HEK293 (cell line): ENCODE measurements around the gene SART1.

Experiments
- CTCF ChIA-PET: fragments of 350-600 bp; formaldehyde crosslinking; extraction: SDS; loops from one replicate; lab custom pipeline; 2021; ENCODE audit warnings: antibody characterized with exemption; lab: Yijun Ruan, JAX
- POLR2A ChIA-PET: fragments of 300-600 bp; formaldehyde crosslinking; extraction: SDS; loops from one replicate; lab custom pipeline; 2020; ENCODE audit warnings: antibody characterized with exemption, inconsistent platforms; lab: Yijun Ruan, JAX
- H3K27ac ChIP-seq: fragments of 200-500 bp; sonication (Bioruptor generic); 2 replicates; pipeline ENCODE4 v1.5.1; 2014; ENCODE audit warnings: low read depth, low read length, control low read depth, inconsistent platforms; ENCODE audit errors: extremely low read depth
- H3K36me3 ChIP-seq, 2 experiments: fragments of 200-500 bp in 1 of 2; sonication (Bioruptor generic) in 1 of 2; 1 replicate in 1 of 2; 2 replicates in 1 of 2; pipeline ENCODE4 v1.5.1; 2014 to 2017; ENCODE audit warnings: inconsistent platforms in 2 of 2, low read length in 2 of 2; ENCODE audit not compliant: control insufficient read depth in 2 of 2, insufficient read depth in 1 of 2
- H3K4me1 ChIP-seq: fragments of 200-500 bp; sonication (Bioruptor generic); 2 replicates; pipeline ENCODE4 v1.5.1; 2014; ENCODE audit warnings: mild to moderate bottlenecking, low read length, inconsistent platforms; ENCODE audit not compliant: control insufficient read depth, insufficient read depth
- H3K4me3 ChIP-seq: 2 replicates; pipeline ENCODE4 v1.5.1; 2011; ENCODE audit warnings: low read depth, mild to moderate bottlenecking, control low read depth, low read length, moderate library complexity
- H3K9me3 ChIP-seq: fragments of 200-500 bp; sonication (Bioruptor generic); 2 replicates; pipeline ENCODE4 v1.5.1; 2014; ENCODE audit warnings: low read depth, low read length, inconsistent platforms; ENCODE audit not compliant: control insufficient read depth, insufficient read depth
- EGR2 ChIP-seq: fragments of 450-650 bp; formaldehyde crosslinking; IDR thresholded peaks from 2 replicates; pipeline ENCODE4 v1.5.1; 2016; ENCODE audit warnings: low read depth, missing biosample characterization, missing genetic modification characterization
- GLIS1 ChIP-seq: fragments of 450-650 bp; formaldehyde crosslinking; IDR thresholded peaks from 2 replicates; pipeline ENCODE4 v1.5.1; 2016; ENCODE audit warnings: missing biosample characterization, missing genetic modification characterization
- GLIS2 ChIP-seq: fragments of 450-650 bp; formaldehyde crosslinking; IDR thresholded peaks from 2 replicates; pipeline ENCODE4 v1.5.1; 2016; ENCODE audit warnings: missing biosample characterization, missing genetic modification characterization
- HOXC10 ChIP-seq: sonication (generic); formaldehyde crosslinking; IDR thresholded peaks from 2 replicates; pipeline ENCODE4 v1.8.1; 2023; ENCODE audit warnings: mild to moderate bottlenecking, missing genetic modification reagents
- HOXD13 ChIP-seq: sonication (generic); formaldehyde crosslinking; IDR thresholded peaks from 2 replicates; pipeline ENCODE4 v1.8.0; 2022; ENCODE audit warnings: missing genetic modification reagents, borderline replicate concordance
- KLF16 ChIP-seq: fragments of 450-650 bp; formaldehyde crosslinking; IDR thresholded peaks from 2 replicates; pipeline ENCODE4 v1.5.1; 2017; ENCODE audit warnings: missing biosample characterization, missing genetic modification characterization
- KLF9 ChIP-seq: fragments of 450-650 bp; formaldehyde crosslinking; IDR thresholded peaks from 2 replicates; pipeline ENCODE4 v1.5.1; 2016; ENCODE audit warnings: missing biosample characterization, missing genetic modification characterization, low read depth
- SCRT2 ChIP-seq: fragments of 450-650 bp; formaldehyde crosslinking; IDR thresholded peaks from 2 replicates; pipeline ENCODE4 v1.5.1; 2016; ENCODE audit warnings: missing biosample characterization, missing genetic modification characterization
- SP2 ChIP-seq: fragments of 450-650 bp; formaldehyde crosslinking; IDR thresholded peaks from 2 replicates; pipeline ENCODE4 v1.5.1; 2016; ENCODE audit warnings: missing biosample characterization, missing genetic modification characterization
- SP3 ChIP-seq: fragments of 450-650 bp; formaldehyde crosslinking; IDR thresholded peaks from 2 replicates; pipeline ENCODE4 v1.5.1; 2016; ENCODE audit warnings: missing biosample characterization, missing genetic modification characterization
- YY1 ChIP-seq: fragments of 450-650 bp; formaldehyde crosslinking; IDR thresholded peaks from 2 replicates; pipeline ENCODE4 v1.5.1; 2018; ENCODE audit warnings: missing biosample characterization, missing genetic modification characterization
- ZBTB20 ChIP-seq: fragments of 450-650 bp; formaldehyde crosslinking; IDR thresholded peaks from 2 replicates; pipeline ENCODE4 v1.5.1; 2016; ENCODE audit warnings: missing biosample characterization, missing genetic modification characterization
- ZBTB7A ChIP-seq: fragments of 450-650 bp; formaldehyde crosslinking; IDR thresholded peaks from 2 replicates; pipeline ENCODE4 v1.5.1; 2016; ENCODE audit warnings: low read depth, missing biosample characterization, missing genetic modification characterization
- ZFHX2 ChIP-seq: fragments of 450-650 bp; formaldehyde crosslinking; conservative IDR thresholded peaks from 2 replicates; pipeline ENCODE4 v1.5.1; 2016; ENCODE audit warnings: missing biosample characterization, missing genetic modification characterization
- ZIC2 ChIP-seq: fragments of 450-650 bp; formaldehyde crosslinking; IDR thresholded peaks from 2 replicates; pipeline ENCODE4 v1.5.1; 2016; ENCODE audit warnings: missing biosample characterization, missing genetic modification characterization
- ZNF174 ChIP-seq: fragments of 450-650 bp; formaldehyde crosslinking; IDR thresholded peaks from 2 replicates; pipeline ENCODE4 v1.5.0; 2017; ENCODE audit warnings: missing biosample characterization, mild to moderate bottlenecking, missing genetic modification characterization
- ZNF202 ChIP-seq: fragments of 450-650 bp; formaldehyde crosslinking; IDR thresholded peaks from 2 replicates; pipeline ENCODE4 v1.5.1; 2016; ENCODE audit warnings: missing biosample characterization, missing genetic modification characterization, borderline replicate concordance
- ZNF221 ChIP-seq: fragments of 450-650 bp; formaldehyde crosslinking; IDR thresholded peaks from 2 replicates; pipeline ENCODE4 v1.5.1; 2017; ENCODE audit warnings: missing biosample characterization, missing genetic modification characterization, borderline replicate concordance
- ZNF274 ChIP-seq, 2 experiments: fragments of 200-500 bp in 1 of 2; fragments of 450-650 bp in 1 of 2; sonication (Bioruptor generic) in 1 of 2; formaldehyde crosslinking in 1 of 2; IDR thresholded peaks; 2 replicates each; pipeline versions ENCODE4 v1.5.1 to v1.6.1; 2014 to 2016; ENCODE audit warnings: borderline replicate concordance in 1 of 2, inconsistent platforms in 1 of 2, low read length in 1 of 2, missing biosample characterization in 1 of 2, missing genetic modification characterization in 1 of 2
- ZNF302 ChIP-seq: fragments of 450-650 bp; formaldehyde crosslinking; IDR thresholded peaks from 2 replicates; pipeline ENCODE4 v1.5.1; 2016; ENCODE audit warnings: missing biosample characterization, missing genetic modification characterization, low read depth
- ZNF335 ChIP-seq: fragments of 450-650 bp; formaldehyde crosslinking; conservative IDR thresholded peaks from 2 replicates; pipeline ENCODE4 v1.5.1; 2016; ENCODE audit warnings: missing biosample characterization, missing genetic modification characterization
- ZNF341 ChIP-seq: fragments of 450-650 bp; formaldehyde crosslinking; IDR thresholded peaks from 2 replicates; pipeline ENCODE4; 2016; ENCODE audit warnings: low read depth, missing biosample characterization, missing genetic modification characterization
- ZNF629 ChIP-seq: fragments of 450-650 bp; formaldehyde crosslinking; IDR thresholded peaks from 2 replicates; pipeline ENCODE4 v1.5.1; 2017; ENCODE audit warnings: missing biosample characterization, missing genetic modification characterization
- ZSCAN16 ChIP-seq: fragments of 450-650 bp; formaldehyde crosslinking; IDR thresholded peaks from 2 replicates; pipeline ENCODE4 v1.5.1; 2016; ENCODE audit warnings: missing biosample characterization, missing genetic modification characterization
- TF ChIP-seq, protein P1 (sequence below): fragments of 450-650 bp; formaldehyde crosslinking; optimal IDR thresholded peaks from 2 replicates; pipeline ENCODE3; 2016; ENCODE audit warnings: missing biosample characterization, mild to moderate bottlenecking, missing genetic modification characterization
- TF ChIP-seq, protein P2 (sequence below): fragments of 450-650 bp; formaldehyde crosslinking; IDR thresholded peaks from 2 replicates; pipeline ENCODE4 v1.5.1; 2016; ENCODE audit warnings: missing biosample characterization, missing genetic modification characterization
- TF ChIP-seq, protein P3 (sequence below): fragments of 450-650 bp; formaldehyde crosslinking; IDR thresholded peaks from 2 replicates; pipeline ENCODE4 v1.5.1; 2016; ENCODE audit warnings: missing biosample characterization, missing genetic modification characterization
- TF ChIP-seq, protein P4 (sequence below): fragments of 450-650 bp; formaldehyde crosslinking; IDR thresholded peaks from 2 replicates; pipeline ENCODE4 v1.5.1; 2016; ENCODE audit warnings: missing biosample characterization, missing genetic modification characterization

SART1 gene

DNA sequence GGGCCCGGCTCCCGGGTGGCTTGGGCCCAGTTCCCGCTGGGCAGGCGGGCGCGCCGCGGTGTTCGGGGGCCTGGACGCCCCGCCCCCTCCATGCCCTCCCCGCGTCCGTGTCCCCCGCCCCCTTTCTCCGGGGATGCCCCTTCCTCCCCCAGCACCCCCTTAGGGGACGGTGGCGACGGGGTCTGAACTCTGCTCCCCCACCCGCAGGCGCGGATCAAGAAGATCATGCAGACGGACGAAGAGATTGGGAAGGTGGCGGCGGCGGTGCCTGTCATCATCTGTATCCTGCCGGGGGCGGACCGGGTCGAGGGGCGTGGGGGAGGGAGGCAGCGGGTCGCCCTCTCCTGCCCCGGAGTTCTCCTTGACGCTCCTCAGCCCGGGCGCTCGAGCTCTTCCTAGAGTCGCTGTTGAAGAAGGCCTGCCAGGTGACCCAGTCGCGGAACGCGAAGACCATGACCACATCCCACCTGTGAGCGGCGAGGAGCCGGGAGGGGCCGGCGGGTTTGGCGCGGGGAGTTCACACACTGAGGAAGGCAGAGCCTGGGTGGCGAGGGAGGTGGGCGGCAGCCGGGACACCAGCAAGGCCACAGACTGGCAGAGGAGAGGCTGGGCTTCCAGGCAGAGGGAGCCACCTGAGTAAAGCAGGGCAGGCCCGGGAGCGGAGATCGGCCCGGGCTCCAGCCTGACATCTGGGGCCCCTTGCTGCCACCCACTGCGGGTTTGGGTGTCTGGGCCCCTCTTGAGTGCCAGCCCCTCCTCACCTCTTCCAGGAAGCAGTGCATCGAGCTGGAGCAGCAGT is 41.8 kb upstream of the SART1 start:
- POLR2A ChIA-PET = interaction anchor here (0.6 to 2.3 kb wide), 2 partner anchors 30 to 32 kb away, joined by 3 to 12 read pairs; partner anchors contain the start of genes CCDC85B and FIBP
- Histone ChIP-seq H3K9me3 (no peaks in the 10 kb centered on the region), H3K4me1 (no peaks in the 10 kb centered on the region; the same call in 1 of the 2 replicates), H3K27ac (no peak overlapping the region; the same call in 1 of the 2 replicates), H3K4me3 (peak overlapping the region; percentile 74), H3K36me3 (peaks cover 0 to 14% of the 10 kb centered on the region in 2 experiments; a peak in 2 of 3 replicates)
- TF ChIP-seq, protein P1, sequence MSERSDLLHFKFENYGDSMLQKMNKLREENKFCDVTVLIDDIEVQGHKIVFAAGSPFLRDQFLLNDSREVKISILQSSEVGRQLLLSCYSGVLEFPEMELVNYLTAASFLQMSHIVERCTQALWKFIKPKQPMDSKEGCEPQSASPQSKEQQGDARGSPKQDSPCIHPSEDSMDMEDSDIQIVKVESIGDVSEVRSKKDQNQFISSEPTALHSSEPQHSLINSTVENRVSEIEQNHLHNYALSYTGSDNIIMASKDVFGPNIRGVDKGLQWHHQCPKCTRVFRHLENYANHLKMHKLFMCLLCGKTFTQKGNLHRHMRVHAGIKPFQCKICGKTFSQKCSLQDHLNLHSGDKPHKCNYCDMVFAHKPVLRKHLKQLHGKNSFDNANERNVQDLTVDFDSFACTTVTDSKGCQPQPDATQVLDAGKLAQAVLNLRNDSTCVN = peak; percentile 44
- 0 out of 2 replicates have a peak, but pooled peaks have one; percentile 2 for TF ChIP-seq YY1
- TF ChIP-seq ZFHX2 (tag by site-specific recombination) = peak; percentile 67
- TF ChIP-seq KLF9 = peak; percentile 75
- TF ChIP-seq, protein P2, sequence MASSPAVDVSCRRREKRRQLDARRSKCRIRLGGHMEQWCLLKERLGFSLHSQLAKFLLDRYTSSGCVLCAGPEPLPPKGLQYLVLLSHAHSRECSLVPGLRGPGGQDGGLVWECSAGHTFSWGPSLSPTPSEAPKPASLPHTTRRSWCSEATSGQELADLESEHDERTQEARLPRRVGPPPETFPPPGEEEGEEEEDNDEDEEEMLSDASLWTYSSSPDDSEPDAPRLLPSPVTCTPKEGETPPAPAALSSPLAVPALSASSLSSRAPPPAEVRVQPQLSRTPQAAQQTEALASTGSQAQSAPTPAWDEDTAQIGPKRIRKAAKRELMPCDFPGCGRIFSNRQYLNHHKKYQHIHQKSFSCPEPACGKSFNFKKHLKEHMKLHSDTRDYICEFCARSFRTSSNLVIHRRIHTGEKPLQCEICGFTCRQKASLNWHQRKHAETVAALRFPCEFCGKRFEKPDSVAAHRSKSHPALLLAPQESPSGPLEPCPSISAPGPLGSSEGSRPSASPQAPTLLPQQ (tag by site-specific recombination) = peak; percentile 67; the same call in 1 of the 2 replicates
- TF ChIP-seq HOXD13 (CRISPR knock-in tag) = no peak
- TF ChIP-seq SP2 = peak; percentile 54
- peak; percentile 57; the same call in 1 of the 2 replicates for TF ChIP-seq EGR2
- TF ChIP-seq ZNF202 (tag by site-specific recombination) = no peak
- TF ChIP-seq ZIC2 (tag by site-specific recombination) = peak; percentile 4; the same call in 1 of the 2 replicates
- TF ChIP-seq ZNF335 (tag by site-specific recombination) = peak; percentile 92
- TF ChIP-seq ZNF341 (tag by site-specific recombination) = peak; percentile 35; the same call in 1 of the 2 replicates
- no peak for TF ChIP-seq ZNF274 (IDR thresholded peaks at IDR 0.05; ENCODE audit: low read length)
- TF ChIP-seq ZNF274 (tag by site-specific recombination; IDR thresholded peaks at IDR 0.05; ENCODE audit: borderline replicate concordance) = no peak
- peak; percentile 10; the same call in 1 of the 2 replicates for TF ChIP-seq GLIS1 (tag by site-specific recombination)
- TF ChIP-seq ZSCAN16 (tag by site-specific recombination) = no peak
- peak; percentile 46; the same call in 1 of the 2 replicates for TF ChIP-seq GLIS2 (tag by site-specific recombination)
- TF ChIP-seq ZNF629 = 0 out of 2 replicates have a peak, but pooled peaks have one; percentile 1
- TF ChIP-seq ZNF174 (tag by site-specific recombination) = no peak
- TF ChIP-seq KLF16 (tag by site-specific recombination) = 0 out of 2 replicates have a peak, but pooled peaks have one; percentile 25
- TF ChIP-seq ZNF302 (tag by site-specific recombination) = no peak
- 0 out of 2 replicates have a peak, but pooled peaks have one; percentile 22 for TF ChIP-seq HOXC10 (CRISPR knock-in tag)
- TF ChIP-seq, protein P3, sequence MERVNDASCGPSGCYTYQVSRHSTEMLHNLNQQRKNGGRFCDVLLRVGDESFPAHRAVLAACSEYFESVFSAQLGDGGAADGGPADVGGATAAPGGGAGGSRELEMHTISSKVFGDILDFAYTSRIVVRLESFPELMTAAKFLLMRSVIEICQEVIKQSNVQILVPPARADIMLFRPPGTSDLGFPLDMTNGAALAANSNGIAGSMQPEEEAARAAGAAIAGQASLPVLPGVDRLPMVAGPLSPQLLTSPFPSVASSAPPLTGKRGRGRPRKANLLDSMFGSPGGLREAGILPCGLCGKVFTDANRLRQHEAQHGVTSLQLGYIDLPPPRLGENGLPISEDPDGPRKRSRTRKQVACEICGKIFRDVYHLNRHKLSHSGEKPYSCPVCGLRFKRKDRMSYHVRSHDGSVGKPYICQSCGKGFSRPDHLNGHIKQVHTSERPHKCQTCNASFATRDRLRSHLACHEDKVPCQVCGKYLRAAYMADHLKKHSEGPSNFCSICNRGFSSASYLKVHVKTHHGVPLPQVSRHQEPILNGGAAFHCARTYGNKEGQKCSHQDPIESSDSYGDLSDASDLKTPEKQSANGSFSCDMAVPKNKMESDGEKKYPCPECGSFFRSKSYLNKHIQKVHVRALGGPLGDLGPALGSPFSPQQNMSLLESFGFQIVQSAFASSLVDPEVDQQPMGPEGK (tag by site-specific recombination) = peak; percentile 12; the same call in 1 of the 2 replicates
- peak; percentile 76; the same call in 1 of the 2 replicates for TF ChIP-seq ZBTB20
- peak; percentile 68; the same call in 1 of the 2 replicates for TF ChIP-seq SCRT2 (tag by site-specific recombination)
- no peak for TF ChIP-seq ZBTB7A
- TF ChIP-seq SP3 = peak; percentile 60; the same call in 1 of the 2 replicates
- TF ChIP-seq ZNF221 (tag by site-specific recombination) = no peak
- TF ChIP-seq, protein P4, sequence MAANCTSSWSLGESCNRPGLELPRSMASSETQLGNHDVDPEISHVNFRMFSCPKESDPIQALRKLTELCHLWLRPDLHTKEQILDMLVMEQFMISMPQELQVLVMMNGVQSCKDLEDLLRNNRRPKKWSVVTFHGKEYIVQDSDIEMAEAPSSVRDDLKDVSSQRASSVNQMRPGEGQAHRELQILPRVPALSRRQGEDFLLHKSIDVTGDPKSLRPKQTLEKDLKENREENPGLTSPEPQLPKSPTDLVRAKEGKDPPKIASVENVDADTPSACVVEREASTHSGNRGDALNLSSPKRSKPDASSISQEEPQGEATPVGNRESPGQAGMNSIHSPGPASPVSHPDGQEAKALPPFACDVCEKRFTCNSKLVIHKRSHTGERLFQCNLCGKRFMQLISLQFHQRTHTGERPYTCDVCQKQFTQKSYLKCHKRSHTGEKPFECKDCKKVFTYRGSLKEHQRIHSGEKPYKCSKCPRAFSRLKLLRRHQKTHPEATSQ = no peak
- CTCF ChIA-PET = interaction anchor here (0.7 kb wide), 2 partner anchors 13 to 23 kb away, joined by 3 to 5 read pairs; no protein-coding TSS in a partner anchor
